Lower lobe of right lung (tissue), 2 donors: ENCODE data around the gene PTPRM. TPM values are rescaled to one million over a fixed set of nuclear protein-coding genes. Genes with fewer than 3 reads are reported as not detected.
A peak's percentile ranks its signal among the peaks of the same experiment; 100 is the strongest.

Experiments
- ATAC-seq, 2 donors: fragments of 200-7000 bp; cut with Tn5 transposase; one replicate each; pipeline ENCODE4 v1.9.1; 2020 to 2022; ENCODE audit warnings: mild to moderate bottlenecking in 2 of 2, moderate library complexity in 2 of 2
- DNase-seq: peaks from one replicate; pipeline ENCODE4 v3.0.0-alpha.2; 2020
- H3K27ac ChIP-seq: fragments of 200-600 bp; one replicate; pipeline ENCODE4 v1.8.0; 2022
- H3K27me3 ChIP-seq: fragments of 200-600 bp; one replicate; pipeline ENCODE4 v1.8.0; 2022; ENCODE audit warnings: low read depth
- H3K36me3 ChIP-seq: fragments of 200-600 bp; one replicate; pipeline ENCODE4 v1.8.0; 2022; ENCODE audit warnings: mild to moderate bottlenecking
- H3K4me1 ChIP-seq: fragments of 200-600 bp; one replicate; pipeline ENCODE4 v1.8.0; 2022
- H3K4me3 ChIP-seq: fragments of 200-600 bp; one replicate; pipeline ENCODE4 v1.8.0; 2022; ENCODE audit warnings: mild to moderate bottlenecking
- H3K9me3 ChIP-seq: fragments of 200-600 bp; one replicate; pipeline ENCODE4 v1.8.0; 2022
- intact Hi-C: fragments of 100-400 bp; cut with DNase I; formaldehyde crosslinking; loops from one replicate; pipeline ENCODE4 v1.11.0; 2022
- total RNA-seq: library from RNA; stranded (reverse); fragmentation: NEBNext Ultra II Directional; extraction: Animal tissue kit (Norgen Biotek cat#: 25700); gene quantifications from one replicate; pipeline ENCODE4 v1.2.1, GENCODE V29; 2021
- TF ChIP-seq, protein P1 (sequence below): fragments of 200-600 bp; IDR thresholded peaks from one replicate; pipeline ENCODE4 v1.8.0; 2022; ENCODE audit warnings: antibody characterized with exemption, mild to moderate bottlenecking
- donor health status: DM: no; HTN: yes; CAD: no; lungs with severe emphysema.

PTPRM gene
- total RNA-seq, 1 donor from 2014 or later: 85.2 TPM

DNA sequence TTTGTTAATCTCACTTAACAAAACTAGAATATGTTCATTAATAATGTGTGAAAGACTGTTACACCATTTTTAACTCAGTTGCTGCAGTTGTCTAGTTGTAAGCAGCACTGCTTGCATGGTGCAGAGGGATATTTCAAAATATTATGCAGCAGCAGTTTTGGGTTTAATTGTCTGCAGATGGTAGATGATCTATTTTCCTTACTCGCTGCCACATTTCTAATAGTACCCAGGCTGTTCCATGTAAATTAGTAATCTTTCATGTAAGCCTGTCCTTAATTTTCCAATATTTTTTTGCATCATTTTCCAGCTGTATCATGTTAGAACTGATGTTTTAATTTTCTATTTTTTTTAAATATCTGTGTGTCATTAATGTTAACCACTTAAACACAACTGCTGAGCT lies 554.0 kb downstream of the PTPRM start:
- Histone ChIP-seq H3K4me3 (no peak overlapping the region), H3K27me3 (no peaks in the 10 kb centered on the region), H3K4me1 (no peaks in the 10 kb centered on the region), H3K36me3 (no peaks in the 10 kb centered on the region), H3K9me3 (no peaks in the 10 kb centered on the region), H3K27ac (no peak overlapping the region)
- TF ChIP-seq, protein P1, sequence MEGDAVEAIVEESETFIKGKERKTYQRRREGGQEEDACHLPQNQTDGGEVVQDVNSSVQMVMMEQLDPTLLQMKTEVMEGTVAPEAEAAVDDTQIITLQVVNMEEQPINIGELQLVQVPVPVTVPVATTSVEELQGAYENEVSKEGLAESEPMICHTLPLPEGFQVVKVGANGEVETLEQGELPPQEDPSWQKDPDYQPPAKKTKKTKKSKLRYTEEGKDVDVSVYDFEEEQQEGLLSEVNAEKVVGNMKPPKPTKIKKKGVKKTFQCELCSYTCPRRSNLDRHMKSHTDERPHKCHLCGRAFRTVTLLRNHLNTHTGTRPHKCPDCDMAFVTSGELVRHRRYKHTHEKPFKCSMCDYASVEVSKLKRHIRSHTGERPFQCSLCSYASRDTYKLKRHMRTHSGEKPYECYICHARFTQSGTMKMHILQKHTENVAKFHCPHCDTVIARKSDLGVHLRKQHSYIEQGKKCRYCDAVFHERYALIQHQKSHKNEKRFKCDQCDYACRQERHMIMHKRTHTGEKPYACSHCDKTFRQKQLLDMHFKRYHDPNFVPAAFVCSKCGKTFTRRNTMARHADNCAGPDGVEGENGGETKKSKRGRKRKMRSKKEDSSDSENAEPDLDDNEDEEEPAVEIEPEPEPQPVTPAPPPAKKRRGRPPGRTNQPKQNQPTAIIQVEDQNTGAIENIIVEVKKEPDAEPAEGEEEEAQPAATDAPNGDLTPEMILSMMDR: no peak
- DNase-seq (no peak), ATAC-seq (no peak)
- intact Hi-C loops: no loop called here

DNA sequence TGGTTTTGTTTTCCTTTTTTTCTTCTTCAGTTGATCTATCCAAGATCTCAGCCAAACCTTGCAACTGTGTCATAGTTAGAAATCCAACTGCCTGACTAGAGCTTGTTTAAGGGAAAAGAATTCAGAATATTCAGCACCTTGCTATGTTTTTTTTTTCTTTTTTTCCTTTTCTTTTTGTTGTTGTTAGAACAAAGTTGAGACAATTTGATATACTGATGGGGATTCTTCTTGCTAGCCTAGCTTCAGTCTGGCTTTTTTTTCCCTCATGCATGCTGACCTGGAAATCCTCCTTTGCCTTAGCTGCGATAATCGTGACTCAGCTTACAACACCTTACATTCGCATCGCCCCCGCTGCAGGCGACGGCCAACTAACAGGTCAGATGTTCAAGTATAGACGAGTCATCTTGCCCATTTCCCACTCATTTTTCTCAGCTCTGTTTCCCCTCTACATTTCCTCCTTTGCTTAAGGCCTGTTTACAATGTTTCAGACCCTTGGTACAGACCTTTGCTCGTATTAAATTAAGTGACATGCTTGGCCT lies 554.9 kb downstream of the PTPRM start:
- Histone ChIP-seq H3K36me3 (no peaks in the 10 kb centered on the region), H3K4me3 (no peak overlapping the region), H3K27me3 (no peaks in the 10 kb centered on the region), H3K9me3 (no peaks in the 10 kb centered on the region), H3K27ac (no peak overlapping the region), H3K4me1 (no peaks in the 10 kb centered on the region)
- DNase-seq (no peak), ATAC-seq (no peak)
- TF ChIP-seq, protein P1: no peak
- intact Hi-C loops: no loop called here

DNA sequence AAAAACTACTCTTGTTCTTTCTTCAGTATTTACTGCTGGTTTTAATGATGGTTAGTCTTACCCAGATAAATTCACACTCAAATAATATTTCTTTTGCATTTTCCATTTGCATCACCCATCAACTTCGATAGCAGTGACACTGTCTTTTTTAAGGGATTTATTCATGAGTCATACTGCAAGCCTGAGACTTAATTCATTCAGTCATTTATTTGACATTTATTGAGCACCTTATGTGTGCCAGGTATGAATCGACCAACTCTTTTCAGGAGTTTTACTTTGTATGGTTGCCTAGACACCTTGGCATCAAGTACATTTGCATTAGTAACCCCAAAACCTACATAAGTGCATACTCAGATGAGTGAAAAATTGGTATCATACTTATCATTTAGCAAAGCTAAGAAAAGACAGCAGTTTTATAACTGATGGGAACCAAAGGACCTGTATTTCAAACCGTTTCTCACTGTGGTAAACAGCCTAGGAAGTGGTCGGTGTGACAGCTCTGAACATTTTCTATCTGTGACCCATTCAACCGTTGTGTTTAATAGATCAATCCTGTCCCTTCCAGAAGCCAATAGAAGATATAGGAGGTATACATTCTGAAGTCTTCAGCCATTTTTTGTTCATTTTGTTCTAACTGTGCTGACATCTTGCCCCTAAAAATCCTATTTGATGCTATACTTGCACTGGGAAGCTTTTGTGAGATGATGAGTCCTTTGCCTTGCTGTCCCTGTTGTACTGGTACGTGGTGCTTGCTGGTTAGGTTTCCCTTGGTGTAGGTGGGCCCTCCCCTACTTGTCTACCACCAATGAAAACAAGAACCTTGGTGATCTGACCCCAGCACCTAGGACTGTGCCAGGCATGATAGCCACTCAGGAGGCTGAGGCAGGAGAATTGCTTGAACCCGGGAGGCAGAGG lies 557.4 kb downstream of the PTPRM start:
- Histone ChIP-seq H3K36me3 (no peaks in the 10 kb centered on the region), H3K27ac (no peak overlapping the region), H3K9me3 (no peaks in the 10 kb centered on the region), H3K4me1 (no peaks in the 10 kb centered on the region), H3K27me3 (no peaks in the 10 kb centered on the region), H3K4me3 (no peak overlapping the region)
- no peak for DNase-seq
- intact Hi-C loops: no loop called here
- TF ChIP-seq, protein P1: no peak
- ATAC-seq: peak in 1 of 2 donors; percentile 39

DNA sequence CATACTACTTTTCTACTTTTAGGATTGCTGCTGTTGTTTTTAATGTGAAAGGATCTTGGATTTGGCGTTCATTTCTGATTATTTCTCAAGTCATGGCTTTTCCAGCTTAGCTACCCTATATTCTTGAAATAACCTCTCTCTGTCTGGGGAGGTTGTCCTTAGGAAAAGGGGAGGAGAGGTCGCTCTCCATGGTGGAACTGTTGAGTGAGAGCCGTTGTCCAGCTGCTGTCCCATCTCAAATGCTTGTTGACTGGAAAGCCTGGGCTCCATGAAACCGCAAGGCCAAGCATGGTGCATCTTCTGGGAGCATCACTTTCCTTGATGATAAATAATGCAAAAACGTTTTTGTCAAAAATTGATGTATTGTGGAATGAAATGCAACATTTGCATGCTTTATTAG lies 563.0 kb downstream of the PTPRM start:
- DNase-seq: no peak
- no peak overlapping the region for H3K4me3 ChIP-seq

DNA sequence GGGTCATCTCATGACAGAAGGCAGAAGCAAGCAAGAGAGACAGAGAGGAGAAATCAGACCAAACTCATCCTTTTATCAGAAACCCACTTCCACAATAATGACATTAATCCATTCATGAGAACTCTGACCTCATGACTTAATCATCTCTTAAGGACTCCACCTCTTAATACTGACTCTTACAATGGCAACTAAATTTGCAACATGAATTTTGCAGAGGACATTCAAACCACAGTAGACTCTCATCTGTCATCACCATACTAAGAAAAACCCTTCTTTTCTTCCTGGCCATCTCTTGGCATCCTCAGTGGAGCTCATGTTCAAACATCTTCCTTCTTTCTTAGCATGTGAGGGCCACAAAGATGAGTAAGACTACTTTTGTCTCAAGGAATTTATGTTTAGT lies 565.9 kb downstream of the PTPRM start:
- no peaks in the 10 kb centered on the region for H3K27me3 ChIP-seq
- TF ChIP-seq, protein P1: no peak
- intact Hi-C loops: no loop called here
- H3K4me3 ChIP-seq: no peak overlapping the region
- no peak overlapping the region for H3K27ac ChIP-seq
- no peaks in the 10 kb centered on the region for H3K4me1 ChIP-seq
- no peaks in the 10 kb centered on the region for H3K36me3 ChIP-seq
- no peaks in the 10 kb centered on the region for H3K9me3 ChIP-seq
- no peak for ATAC-seq
- DNase-seq: no peak

More for the DNA sequence above, 563.0 kb downstream of the PTPRM start:
- TF ChIP-seq, protein P1: no peak
- no peaks in the 10 kb centered on the region for H3K9me3 ChIP-seq
- H3K27ac ChIP-seq: no peak overlapping the region
- no peaks in the 10 kb centered on the region for H3K4me1 ChIP-seq
- H3K36me3 ChIP-seq: no peaks in the 10 kb centered on the region
- no peak for ATAC-seq
- H3K27me3 ChIP-seq: no peaks in the 10 kb centered on the region
- intact Hi-C loops: no loop called here
